ENCODE measurements around the gene PHLDB2. TPM values are rescaled to one million over a fixed set of nuclear protein-coding genes. Genes with fewer than 3 reads are reported as not detected.
A peak's percentile ranks its signal among the peaks of the same experiment; 100 is the strongest.

PHLDB2 gene
- total RNA-seq, 1 experiment from 2014 or later: 60.5 TPM

DNA sequence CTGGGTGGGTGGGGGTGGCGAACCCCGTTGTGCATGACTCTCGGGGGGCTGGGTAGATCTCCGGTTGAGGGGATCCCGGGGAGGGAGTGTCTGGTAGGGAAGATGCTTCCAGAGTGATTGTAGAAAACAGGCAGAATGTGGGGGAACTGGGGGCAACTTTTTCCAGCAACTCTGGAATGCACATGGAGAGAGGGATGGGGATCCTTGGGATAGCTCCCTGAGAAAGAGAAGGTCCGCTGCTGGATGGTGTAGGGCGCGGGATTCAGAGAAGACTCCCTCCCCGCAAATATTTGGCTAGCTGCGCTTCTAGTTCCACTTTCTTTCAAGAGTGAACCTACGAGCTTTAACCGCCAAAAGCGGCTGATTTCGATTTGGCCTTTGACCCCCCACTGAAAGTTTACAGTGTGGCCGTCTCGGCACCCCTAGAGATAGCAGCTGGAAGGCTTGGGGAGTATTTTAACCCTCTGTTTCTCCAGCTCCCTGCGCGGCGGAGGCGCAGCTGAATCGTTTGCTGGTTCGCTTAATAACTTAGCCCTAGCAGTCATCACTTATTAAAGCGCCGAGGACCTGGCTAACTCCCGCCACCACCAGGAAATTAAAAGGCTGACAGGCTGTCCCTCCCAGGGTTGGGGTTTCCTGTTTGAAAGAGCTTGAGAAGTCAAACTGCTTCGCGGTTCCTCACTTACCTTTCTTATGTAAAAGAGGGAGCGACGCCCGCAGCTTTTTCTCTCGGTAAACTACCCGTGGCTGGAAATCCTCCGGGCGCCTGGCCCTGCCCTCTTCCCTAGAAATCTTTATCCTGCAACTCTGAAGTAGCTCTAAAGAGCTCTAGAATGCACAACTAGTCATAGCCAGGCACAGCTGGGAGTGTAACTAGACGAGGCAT, 1.2 kb downstream of the PHLDB2 start:
- peaks cover 25% of the 10 kb centered on the region for H3K36me3 Mint-ChIP-seq (ENCODE audit: insufficient read depth, unreplicated experiment)
- peak; percentile 71 to 73 for DNase-seq
- peak overlapping the region; percentile 80 for H3K27ac Mint-ChIP-seq (ENCODE audit: unreplicated experiment)
- Histone ChIP-seq H3K27me3 (replicated peaks; ENCODE audit: control insufficient read depth, insufficient read depth, low read length) (no peaks in the 10 kb centered on the region), H3K4me1 (peaks cover 25% of the 10 kb centered on the region), H3K36me3 (ENCODE audit: control insufficient read depth, insufficient read depth, low read length) (no peaks in the 10 kb centered on the region), H3K9me3 (no peaks in the 10 kb centered on the region), H3K4me3 (ENCODE audit: low read depth, low read length) (peak overlapping the region; percentile 95)
- peaks cover 47% of the 10 kb centered on the region for H3K4me1 Mint-ChIP-seq (ENCODE audit: low read depth, unreplicated experiment)
- H3K27me3 Mint-ChIP-seq (ENCODE audit: insufficient read depth, unreplicated experiment): no peaks in the 10 kb centered on the region
- BruUV-seq (replicated peaks): TSS peak; percentile 18
- no peaks in the 10 kb centered on the region for H3K9me3 Mint-ChIP-seq (ENCODE audit: unreplicated experiment)
- POLR2A ChIA-PET: interaction anchor here (1.0 to 1.4 kb wide), 3 partner anchors 118 to 128 kb away, joined by 3 to 16 read pairs (median 4); partner anchors contain the start of gene ABHD10
- peak overlapping the region; percentile 93 for H3K4me3 Mint-ChIP-seq (ENCODE audit: unreplicated experiment)
- intact Hi-C loops (cut with micrococcal nuclease; ENCODE audit: unreplicated experiment): loop anchor here (1.0 kb wide), 3 partner anchors 107 to 143 kb away; no protein-coding TSS in a partner anchor
- CTCF ChIA-PET: interaction anchor here (0.6 to 1.5 kb wide), 15 partner anchors 9 to 282 kb away, joined by 3 to 21 read pairs (median 4); no protein-coding TSS in a partner anchor
- TF ChIP-seq, protein P1, sequence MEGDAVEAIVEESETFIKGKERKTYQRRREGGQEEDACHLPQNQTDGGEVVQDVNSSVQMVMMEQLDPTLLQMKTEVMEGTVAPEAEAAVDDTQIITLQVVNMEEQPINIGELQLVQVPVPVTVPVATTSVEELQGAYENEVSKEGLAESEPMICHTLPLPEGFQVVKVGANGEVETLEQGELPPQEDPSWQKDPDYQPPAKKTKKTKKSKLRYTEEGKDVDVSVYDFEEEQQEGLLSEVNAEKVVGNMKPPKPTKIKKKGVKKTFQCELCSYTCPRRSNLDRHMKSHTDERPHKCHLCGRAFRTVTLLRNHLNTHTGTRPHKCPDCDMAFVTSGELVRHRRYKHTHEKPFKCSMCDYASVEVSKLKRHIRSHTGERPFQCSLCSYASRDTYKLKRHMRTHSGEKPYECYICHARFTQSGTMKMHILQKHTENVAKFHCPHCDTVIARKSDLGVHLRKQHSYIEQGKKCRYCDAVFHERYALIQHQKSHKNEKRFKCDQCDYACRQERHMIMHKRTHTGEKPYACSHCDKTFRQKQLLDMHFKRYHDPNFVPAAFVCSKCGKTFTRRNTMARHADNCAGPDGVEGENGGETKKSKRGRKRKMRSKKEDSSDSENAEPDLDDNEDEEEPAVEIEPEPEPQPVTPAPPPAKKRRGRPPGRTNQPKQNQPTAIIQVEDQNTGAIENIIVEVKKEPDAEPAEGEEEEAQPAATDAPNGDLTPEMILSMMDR (IDR thresholded peaks at IDR 0.05; ENCODE audit: insufficient read depth in 1 of 2, low read depth in 1 of 2, low read length in 1 of 2, severe bottlenecking in 1 of 2, unreplicated experiment in 1 of 2): peak; percentile 26 to 44

DNA sequence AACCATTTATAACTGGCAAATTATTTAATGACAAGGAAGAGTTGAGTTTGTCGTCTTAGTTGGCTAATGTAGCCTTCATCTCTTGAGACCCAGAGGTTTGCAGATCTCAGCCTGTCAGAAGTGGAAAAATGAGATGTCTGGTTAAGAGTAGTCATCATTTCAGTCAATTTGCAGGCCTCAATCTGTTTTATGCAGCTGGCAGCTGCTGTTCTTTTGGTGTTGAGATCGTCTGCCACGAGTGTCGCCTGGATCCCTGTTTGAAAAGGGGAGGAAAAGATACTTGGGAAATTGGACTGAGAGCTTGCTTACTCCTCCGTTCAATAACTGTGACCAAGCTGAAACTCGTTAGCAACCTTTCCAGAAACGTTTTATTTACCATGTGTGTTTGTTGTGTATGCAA, 2.3 kb downstream of the PHLDB2 start:
- Histone ChIP-seq H3K36me3 (ENCODE audit: control insufficient read depth, insufficient read depth, low read length) (no peaks in the 10 kb centered on the region), H3K4me3 (ENCODE audit: low read depth, low read length) (no peak overlapping the region), H3K4me1 (peaks cover 31% of the 10 kb centered on the region), H3K9me3 (no peaks in the 10 kb centered on the region), H3K27me3 (replicated peaks; ENCODE audit: control insufficient read depth, insufficient read depth, low read length) (no peaks in the 10 kb centered on the region)
- Mint-ChIP-seq H3K4me3 (ENCODE audit: unreplicated experiment) (no peak overlapping the region), H3K4me1 (ENCODE audit: low read depth, unreplicated experiment) (peaks cover 43% of the 10 kb centered on the region), H3K27ac (ENCODE audit: unreplicated experiment) (no peak overlapping the region), H3K27me3 (ENCODE audit: insufficient read depth, unreplicated experiment) (no peaks in the 10 kb centered on the region), H3K9me3 (ENCODE audit: unreplicated experiment) (no peaks in the 10 kb centered on the region), H3K36me3 (ENCODE audit: insufficient read depth, unreplicated experiment) (peaks cover 25% of the 10 kb centered on the region)
- TF ChIP-seq, protein P1 (IDR thresholded peaks at IDR 0.05; ENCODE audit: insufficient read depth in 1 of 2, low read depth in 1 of 2, low read length in 1 of 2, severe bottlenecking in 1 of 2, unreplicated experiment in 1 of 2): no peak
- no TSS peak for BruUV-seq (replicated peaks)
- CTCF ChIA-PET: no interaction called here
- POLR2A ChIA-PET: no interaction called here
- intact Hi-C loops (cut with micrococcal nuclease; ENCODE audit: unreplicated experiment): no loop called here
- DNase-seq: no peak

DNA sequence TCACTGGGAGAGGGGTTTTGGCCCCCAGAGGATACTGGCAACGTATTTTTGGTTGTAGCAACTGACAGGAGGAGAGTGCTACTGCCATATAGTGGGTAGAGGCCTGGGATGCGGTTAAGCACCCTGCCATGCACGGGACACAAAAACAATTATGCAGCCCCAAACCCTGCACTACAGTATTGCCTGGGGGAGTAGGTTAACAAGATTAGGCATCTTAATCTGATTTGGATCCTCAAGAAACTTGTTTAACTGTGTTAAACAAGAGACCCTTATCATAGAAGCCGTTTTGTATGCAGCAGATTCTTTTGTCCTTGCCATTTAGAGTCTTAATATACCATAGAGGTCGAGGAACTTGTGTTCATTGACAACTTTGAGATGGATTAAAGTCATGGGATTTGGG, 3.4 kb downstream of the PHLDB2 start:
- DNase-seq: no peak
- ChIA-PET POLR2A (no interaction called here), CTCF (no interaction called here)
- no TSS peak for BruUV-seq (replicated peaks)
- Mint-ChIP-seq H3K27me3 (ENCODE audit: insufficient read depth, unreplicated experiment) (no peaks in the 10 kb centered on the region), H3K9me3 (ENCODE audit: unreplicated experiment) (no peaks in the 10 kb centered on the region), H3K27ac (ENCODE audit: unreplicated experiment) (no peak overlapping the region), H3K4me1 (ENCODE audit: low read depth, unreplicated experiment) (peaks cover 37% of the 10 kb centered on the region), H3K4me3 (ENCODE audit: unreplicated experiment) (no peak overlapping the region), H3K36me3 (ENCODE audit: insufficient read depth, unreplicated experiment) (peaks cover 20% of the 10 kb centered on the region)
- Histone ChIP-seq H3K36me3 (ENCODE audit: control insufficient read depth, insufficient read depth, low read length) (no peaks in the 10 kb centered on the region), H3K4me1 (peaks cover 38% of the 10 kb centered on the region), H3K4me3 (ENCODE audit: low read depth, low read length) (no peak overlapping the region), H3K27me3 (replicated peaks; ENCODE audit: control insufficient read depth, insufficient read depth, low read length) (no peaks in the 10 kb centered on the region), H3K9me3 (no peaks in the 10 kb centered on the region)
- intact Hi-C loops (cut with micrococcal nuclease; ENCODE audit: unreplicated experiment): no loop called here
- TF ChIP-seq, protein P1 (IDR thresholded peaks at IDR 0.05; ENCODE audit: insufficient read depth in 1 of 2, low read depth in 1 of 2, low read length in 1 of 2, severe bottlenecking in 1 of 2, unreplicated experiment in 1 of 2): no peak

Data from Caco-2 (cell line).